OCI-LY3 (cell line): ENCODE measurements around the gene EMILIN2.

Experiments
- H2AFZ ChIP-seq: fragments of 200-600, 300-600 bp; shearing (Covaris generic); 2 replicates; pipeline ENCODE4 v1.6.0; 2014; ENCODE audit warnings: antibody characterized with exemption, low read depth, low read length
- H3K27ac ChIP-seq: fragments of 200-600, 300-600 bp; sonication (generic); 2 replicates; pipeline ENCODE4 v1.5.1; 2014; ENCODE audit warnings: mild to moderate bottlenecking, low read length, moderate library complexity, mixed read lengths
- H3K27me3 ChIP-seq: fragments of 200-600, 300-600 bp; sonication (generic); 2 replicates; pipeline ENCODE4 v1.6.1; 2014; ENCODE audit warnings: low read depth, low read length, mixed read lengths
- H3K36me3 ChIP-seq: fragments of 200-600, 300-600 bp; sonication (generic); replicated peaks from 2 replicates; pipeline ENCODE3; 2014; ENCODE audit warnings: low read depth, low read length, mixed read lengths
- H3K4me1 ChIP-seq: fragments of 300-600, 200-600 bp; sonication (generic); 2 replicates; pipeline ENCODE4 v1.6.1; 2014; ENCODE audit warnings: low read length, mixed read lengths
- H3K4me2 ChIP-seq: fragments of 200-600, 300-600 bp; sonication (generic); 2 replicates; pipeline ENCODE4 v1.6.1; 2014; ENCODE audit warnings: low read length, mixed read lengths
- H3K4me3 ChIP-seq: fragments of 300-600, 200-600 bp; sonication (generic); 2 replicates; pipeline ENCODE4 v1.5.1; 2014; ENCODE audit warnings: antibody characterized with exemption, mild to moderate bottlenecking, low read length, moderate library complexity
- H3K79me2 ChIP-seq: fragments of 300-600, 200-600 bp; shearing (Covaris generic); 2 replicates; pipeline ENCODE4 v1.6.1; 2014; ENCODE audit warnings: mild to moderate bottlenecking, low read length, mixed read lengths
- H3K9ac ChIP-seq: fragments of 300-600, 200-600 bp; shearing (Covaris generic); 2 replicates; pipeline ENCODE4 v1.6.0; 2014; ENCODE audit warnings: mild to moderate bottlenecking, low read length, moderate library complexity
- H3K9me3 ChIP-seq: fragments of 200-600, 300-600 bp; shearing (Covaris generic); 2 replicates; pipeline ENCODE4 v1.6.1; 2014; ENCODE audit warnings: low read length, mixed read lengths; ENCODE audit not compliant: insufficient read depth
- H4K20me1 ChIP-seq: fragments of 200-600, 300-600 bp; sonication (generic); 2 replicates; pipeline ENCODE4 v1.6.1; 2016; ENCODE audit warnings: low read length, mixed read lengths; ENCODE audit not compliant: insufficient read depth
- CTCF ChIP-seq: fragments of 200-600, 300-600 bp; sonication (generic); IDR thresholded peaks from 2 replicates; pipeline ENCODE4 v1.5.1; 2014; ENCODE audit warnings: antibody characterized with exemption, low read length, low read depth
- EZH2phosphoT487 ChIP-seq: fragments of 200-600 bp; shearing (Covaris generic); IDR thresholded peaks from 2 replicates; pipeline ENCODE4 v1.6.1; 2018; ENCODE audit warnings: antibody characterized with exemption, mixed run types, low read depth

Gene EMILIN2

GRCh38 chr18:2895391-2895790 lies 48.6 kb downstream of the EMILIN2 start:
- no peak overlapping the region for H3K9ac ChIP-seq
- H3K4me2 ChIP-seq: no peak overlapping the region
- H3K27me3 ChIP-seq: no peaks in the 10 kb centered on the region
- H3K27ac ChIP-seq: no peak overlapping the region
- no peak overlapping the region for H2AFZ ChIP-seq
- H3K4me1 ChIP-seq: peaks cover 19% of the 10 kb centered on the region
- peaks cover 92% of the 10 kb centered on the region for H4K20me1 ChIP-seq
- H3K9me3 ChIP-seq: no peaks in the 10 kb centered on the region
- TF ChIP-seq CTCF (no peak), EZH2phosphoT487 (no peak)
- no peak overlapping the region for H3K4me3 ChIP-seq
- H3K36me3 ChIP-seq: peaks cover 74% of the 10 kb centered on the region
- peaks cover 94% of the 10 kb centered on the region for H3K79me2 ChIP-seq

GRCh38 chr18:2896990-2897389 lies 50.2 kb downstream of the EMILIN2 start:
- no peak overlapping the region for H3K27ac ChIP-seq
- H2AFZ ChIP-seq: no peak overlapping the region
- no peak overlapping the region for H3K4me3 ChIP-seq
- H4K20me1 ChIP-seq: peaks cover 93% of the 10 kb centered on the region
- H3K79me2 ChIP-seq: peaks cover 94% of the 10 kb centered on the region
- H3K9me3 ChIP-seq: no peaks in the 10 kb centered on the region
- peaks cover 72% of the 10 kb centered on the region for H3K36me3 ChIP-seq
- H3K9ac ChIP-seq: no peak overlapping the region
- peaks cover 19% of the 10 kb centered on the region for H3K4me1 ChIP-seq
- TF ChIP-seq EZH2phosphoT487 (no peak), CTCF (no peak)
- H3K4me2 ChIP-seq: no peak overlapping the region
- H3K27me3 ChIP-seq: no peaks in the 10 kb centered on the region

GRCh38 chr18:2897448-2898185 lies 50.8 kb downstream of the EMILIN2 start:
- Histone ChIP-seq H3K27ac (0 out of 2 replicates have a peak overlapping the region, but pooled peaks have one; percentile 17), H4K20me1 (peaks cover 93% of the 10 kb centered on the region), H3K79me2 (peaks cover 94% of the 10 kb centered on the region), H3K4me3 (no peak overlapping the region), H3K36me3 (peaks cover 69% of the 10 kb centered on the region), H3K27me3 (no peaks in the 10 kb centered on the region), H2AFZ (no peak overlapping the region), H3K4me2 (0 out of 2 replicates have a peak overlapping the region, but pooled peaks have one; percentile 19), H3K4me1 (peaks cover 19% of the 10 kb centered on the region), H3K9me3 (no peaks in the 10 kb centered on the region), H3K9ac (no peak overlapping the region)
- TF ChIP-seq CTCF (no peak), EZH2phosphoT487 (no peak)

GRCh38 chr18:2898186-2898640 lies 51.4 kb downstream of the EMILIN2 start:
- H2AFZ ChIP-seq: no peak overlapping the region
- no peaks in the 10 kb centered on the region for H3K27me3 ChIP-seq
- no peak overlapping the region for H3K4me3 ChIP-seq
- peaks cover 19% of the 10 kb centered on the region for H3K4me1 ChIP-seq
- no peak for TF ChIP-seq CTCF
- no peak for TF ChIP-seq EZH2phosphoT487
- 0 out of 2 replicates have a peak overlapping the region, but pooled peaks have one; percentile 19 for H3K4me2 ChIP-seq
- 0 out of 2 replicates have a peak overlapping the region, but pooled peaks have one; percentile 17 for H3K27ac ChIP-seq
- H4K20me1 ChIP-seq: peaks cover 94% of the 10 kb centered on the region
- H3K36me3 ChIP-seq: peaks cover 63% of the 10 kb centered on the region
- H3K9ac ChIP-seq: no peak overlapping the region
- peaks cover 94% of the 10 kb centered on the region for H3K79me2 ChIP-seq
- no peaks in the 10 kb centered on the region for H3K9me3 ChIP-seq
